Suprapubic skin (tissue), 4 donors: Measurements from ENCODE around the gene SEMA6B. TPM values are rescaled to one million over a fixed set of nuclear protein-coding genes. Genes with fewer than 3 reads are reported as not detected.

Experiments used
- DNase-seq, 2 donors: peaks; one replicate each; pipeline ENCODE4 v3.0.0-alpha.2; 2019; ENCODE audit warnings: low spot score in 2 of 2
- H3K27ac ChIP-seq: fragments of 200-600 bp; sonication (generic); one replicate; pipeline ENCODE4 v1.5.1; 2019
- H3K27me3 ChIP-seq: fragments of 200-600 bp; sonication (generic); one replicate; pipeline ENCODE4 v1.5.1; 2019
- H3K36me3 ChIP-seq: fragments of 200-600 bp; sonication (generic); one replicate; pipeline ENCODE4 v1.5.1; 2019
- H3K4me1 ChIP-seq: fragments of 200-600 bp; sonication (generic); one replicate; pipeline ENCODE4 v1.5.1; 2019
- H3K4me3 ChIP-seq: fragments of 200-600 bp; sonication (generic); one replicate; pipeline ENCODE4 v1.5.1; 2019; ENCODE audit warnings: mild to moderate bottlenecking
- H3K9me3 ChIP-seq: fragments of 200-600 bp; sonication (generic); one replicate; pipeline ENCODE4 v1.5.1; 2019
- CTCF ChIP-seq, 2 donors: fragments of 200-600 bp in 1 of 2; fragments of 450-650 bp in 1 of 2; sonication (generic) in 1 of 2; IDR thresholded peaks; one replicate each; pipeline ENCODE4 v1.5.1; 2016 to 2019; ENCODE audit warnings: antibody characterized with exemption in 2 of 2, mild to moderate bottlenecking in 1 of 2, moderate library complexity in 1 of 2
- EP300 ChIP-seq: sonication (generic); formaldehyde crosslinking; IDR thresholded peaks from one replicate; pipeline ENCODE4 v1.6.1; 2017; ENCODE audit warnings: antibody characterized with exemption
- POLR2A ChIP-seq, 2 donors: fragments of 450-650 bp; IDR thresholded peaks; one replicate each; pipeline ENCODE4 v1.6.1; 2017; ENCODE audit warnings: antibody characterized with exemption in 2 of 2, mild to moderate bottlenecking in 2 of 2, moderate library complexity in 2 of 2
- POLR2AphosphoS5 ChIP-seq, 3 donors: sonication (generic); formaldehyde crosslinking; IDR thresholded peaks; one replicate each; pipeline ENCODE4 v1.6.1; 2017; ENCODE audit warnings: antibody characterized with exemption in 3 of 3
- WGBS: methylation state at CpG from one replicate; pipeline ENCODE4 v1.1.5; 2018; 5-methylcytosine and 5-hydroxymethylcytosine counted together
- total RNA-seq, 4 donors: library from RNA; depleted of rRNA; stranded (reverse); fragments of >200 nt; gene quantifications; one replicate each; pipeline ENCODE4 v1.1.0, GENCODE V29; 2016

The SEMA6B gene
- total RNA-seq, 4 donors from 2014 or later, result 1.5 to 5.4 (median 3.3) TPM

- Histone ChIP-seq H3K4me1 (peaks cover 24% of the 10 kb centered on the region), H3K9me3 (no peaks in the 10 kb centered on the region), H3K36me3 (no peaks in the 10 kb centered on the region), H3K27ac (no peak overlapping the region), H3K4me3 (peak overlapping the region; percentile 45), H3K27me3 (peaks cover 63% of the 10 kb centered on the region)
- DNase-seq, result no peak
- no peak for TF ChIP-seq EP300
- TF ChIP-seq POLR2A (IDR thresholded peaks at IDR 0.05), result no peak
- no peak for TF ChIP-seq POLR2AphosphoS5 (IDR thresholded peaks at IDR 0.05)
- TF ChIP-seq CTCF (IDR thresholded peaks at IDR 0.05), result no peak
- WGBS, result 26% methylated on average over 6 of the region's 45 CpGs
These were observed 25.4 kb upstream of the SEMA6B start for GRCh38 chr19:4584670-4585460.

- TF ChIP-seq POLR2A (IDR thresholded peaks at IDR 0.05) (no peak), EP300 (no peak), POLR2AphosphoS5 (IDR thresholded peaks at IDR 0.05) (no peak), CTCF (IDR thresholded peaks at IDR 0.05) (no peak)
- H3K9me3 ChIP-seq, result no peaks in the 10 kb centered on the region
- H3K4me3 ChIP-seq, result peak overlapping the region; percentile 45
- H3K27me3 ChIP-seq, result peaks cover 69% of the 10 kb centered on the region
- peaks cover 24% of the 10 kb centered on the region for H3K4me1 ChIP-seq
- no peaks in the 10 kb centered on the region for H3K36me3 ChIP-seq
- 0% methylated on average over 6 of the region's 49 CpGs for WGBS
- no peak overlapping the region for H3K27ac ChIP-seq
- no peak for DNase-seq
These were observed 24.6 kb upstream of the SEMA6B start for GRCh38 chr19:4583961-4584669.

GRCh38 chr19:4582980-4583842, 23.7 kb upstream of the SEMA6B start:
- Histone ChIP-seq H3K4me1 (peaks cover 24% of the 10 kb centered on the region), H3K27ac (no peak overlapping the region), H3K36me3 (no peaks in the 10 kb centered on the region), H3K9me3 (no peaks in the 10 kb centered on the region), H3K4me3 (no peak overlapping the region), H3K27me3 (peaks cover 77% of the 10 kb centered on the region)
- TF ChIP-seq CTCF (IDR thresholded peaks at IDR 0.05) (no peak), POLR2A (IDR thresholded peaks at IDR 0.05) (no peak), EP300 (no peak), POLR2AphosphoS5 (IDR thresholded peaks at IDR 0.05) (no peak)
- 60% methylated on average over 10 of the region's 16 CpGs for WGBS
- no peak for DNase-seq

- Histone ChIP-seq H3K4me3 (peak overlapping the region; percentile 42), H3K4me1 (peaks cover 24% of the 10 kb centered on the region), H3K27ac (no peak overlapping the region), H3K36me3 (no peaks in the 10 kb centered on the region), H3K9me3 (no peaks in the 10 kb centered on the region), H3K27me3 (peaks cover 76% of the 10 kb centered on the region)
- WGBS, result 13% methylated on average over 46 of the region's 57 CpGs
- TF ChIP-seq POLR2AphosphoS5 (IDR thresholded peaks at IDR 0.05) (no peak), CTCF (IDR thresholded peaks at IDR 0.05) (no peak), EP300 (no peak), POLR2A (IDR thresholded peaks at IDR 0.05) (no peak)
- DNase-seq, result no peak
These were observed 22.4 kb upstream of the SEMA6B start for GRCh38 chr19:4581666-4582553.
